H1 (cell line): ENCODE measurements around the gene PTPA.

Experiments
- EGR1 ChIP-seq: IDR thresholded peaks from 2 replicates; pipeline ENCODE4 v1.6.1; 2011; ENCODE audit warnings: low read depth, low read length, borderline replicate concordance
- KDM1A ChIP-seq: fragments of 200-600, 300-600 bp; sonication (generic); IDR thresholded peaks from 2 replicates; pipeline ENCODE4 v1.7.1; 2016; ENCODE audit warnings: mild to moderate bottlenecking, low read length, borderline replicate concordance
- RNF2 ChIP-seq: fragments of 200-900, 300-1000 bp; sonication (generic); IDR thresholded peaks from 2 replicates; pipeline ENCODE4 v1.7.1; 2016; ENCODE audit warnings: borderline replicate concordance, low read depth, mild to moderate bottlenecking, antibody characterized with exemption, low read length; ENCODE audit not compliant: poor library complexity, severe bottlenecking; ENCODE audit errors: missing control alignments
- SP1 ChIP-seq: IDR thresholded peaks from 2 replicates; pipeline ENCODE4 v1.6.1; 2011; ENCODE audit warnings: low read depth, low read length
- TF ChIP-seq, protein P1 (sequence below): IDR thresholded peaks from 2 replicates; pipeline ENCODE4 v1.6.1; 2011; ENCODE audit warnings: low read length, improper control_type of control experiment

DNA sequence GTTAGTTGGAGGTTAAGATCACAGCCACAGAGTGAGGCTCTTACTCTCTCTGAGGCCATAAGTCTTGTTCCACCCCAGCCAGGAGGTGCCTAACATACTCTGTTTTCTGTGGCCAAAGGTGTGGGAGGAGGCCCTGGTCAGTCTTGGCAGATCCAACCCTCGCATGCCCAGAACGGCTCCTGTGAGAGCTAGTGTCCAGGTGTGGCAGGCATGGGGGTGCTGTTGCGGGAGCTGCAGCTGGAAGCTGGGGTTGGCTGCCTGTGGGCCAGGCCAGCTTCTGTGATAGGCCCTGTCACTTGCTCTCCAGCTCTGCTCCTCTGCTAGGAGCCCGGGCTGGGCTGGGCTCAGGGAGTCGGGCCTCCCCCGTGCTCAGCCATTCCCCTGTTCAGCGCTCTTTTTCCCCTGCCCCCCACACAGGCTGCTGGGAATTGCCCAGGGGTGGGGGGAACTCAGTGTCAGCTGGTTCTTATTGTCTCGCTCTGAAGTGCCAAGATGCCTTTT, 35.3 kb downstream of the PTPA start:
- TF ChIP-seq KDM1A: no peak
- no peak for TF ChIP-seq SP1
- TF ChIP-seq RNF2: no peak
- no peak for TF ChIP-seq EGR1
- TF ChIP-seq, protein P1, sequence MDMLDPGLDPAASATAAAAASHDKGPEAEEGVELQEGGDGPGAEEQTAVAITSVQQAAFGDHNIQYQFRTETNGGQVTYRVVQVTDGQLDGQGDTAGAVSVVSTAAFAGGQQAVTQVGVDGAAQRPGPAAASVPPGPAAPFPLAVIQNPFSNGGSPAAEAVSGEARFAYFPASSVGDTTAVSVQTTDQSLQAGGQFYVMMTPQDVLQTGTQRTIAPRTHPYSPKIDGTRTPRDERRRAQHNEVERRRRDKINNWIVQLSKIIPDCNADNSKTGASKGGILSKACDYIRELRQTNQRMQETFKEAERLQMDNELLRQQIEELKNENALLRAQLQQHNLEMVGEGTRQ: no peak
